Activated CD4-positive, alpha-beta T cell treated with anti-CD3 and anti-CD28 coated beads, Interleukin-2, amount 50 U/mL, for 48 hours (primary cell): ENCODE data around the gene MKKS.

Source experiments
- DNase-seq, 2 experiments: peaks; one replicate each; pipeline ENCODE4 v3.0.0-alpha.2; 2020

The MKKS gene

DNA sequence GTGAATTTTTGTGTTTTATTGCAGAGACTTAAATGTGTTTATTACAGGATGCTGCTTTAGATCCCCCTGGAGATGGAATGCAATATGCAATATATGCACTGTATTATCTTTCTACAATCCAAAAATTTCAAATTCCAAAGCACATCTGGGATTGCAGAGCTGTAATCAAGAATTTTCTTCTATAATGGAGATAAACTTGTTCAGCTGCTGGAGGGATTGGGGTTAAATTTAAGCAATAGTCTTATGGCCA, 66.4 kb downstream of the MKKS start:
- no peak for DNase-seq

DNA sequence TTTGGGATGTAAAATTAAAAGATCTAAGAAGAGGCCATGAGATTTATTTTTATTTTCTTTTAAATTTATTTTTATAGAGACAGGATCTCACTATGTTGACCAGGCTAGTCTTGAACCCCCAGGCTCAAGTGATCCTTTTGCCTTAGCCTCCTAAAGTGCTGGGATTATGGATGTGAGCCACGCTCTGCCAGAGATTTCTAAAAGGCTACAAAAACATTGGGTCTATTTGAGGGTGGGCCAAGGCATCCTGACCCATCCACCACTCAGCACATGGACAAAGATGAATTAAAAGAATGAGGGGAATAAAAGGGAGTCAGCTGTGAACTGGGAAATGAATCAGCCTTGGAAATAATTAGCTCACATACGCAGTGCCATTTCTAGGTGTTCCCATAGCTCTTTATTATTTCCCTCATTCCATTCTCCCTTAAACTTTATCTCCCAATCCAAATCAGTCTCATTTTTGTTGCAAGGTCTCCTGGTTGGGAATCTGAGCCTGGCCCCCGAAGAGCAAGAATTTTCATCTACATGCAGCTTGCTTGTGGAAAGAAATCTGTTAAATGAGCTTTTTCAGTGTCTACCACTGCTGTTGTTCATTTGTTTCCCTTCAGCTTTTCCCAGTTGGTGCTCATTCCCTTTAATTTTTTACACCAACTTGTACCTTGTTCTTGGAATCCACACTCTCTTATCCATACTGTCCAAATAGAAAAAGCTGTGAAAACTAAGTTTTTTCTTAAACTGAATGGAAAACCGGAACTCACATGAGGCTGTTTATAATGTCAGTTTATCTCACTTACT, 66.9 kb downstream of the MKKS start:
- no peak for DNase-seq

DNA sequence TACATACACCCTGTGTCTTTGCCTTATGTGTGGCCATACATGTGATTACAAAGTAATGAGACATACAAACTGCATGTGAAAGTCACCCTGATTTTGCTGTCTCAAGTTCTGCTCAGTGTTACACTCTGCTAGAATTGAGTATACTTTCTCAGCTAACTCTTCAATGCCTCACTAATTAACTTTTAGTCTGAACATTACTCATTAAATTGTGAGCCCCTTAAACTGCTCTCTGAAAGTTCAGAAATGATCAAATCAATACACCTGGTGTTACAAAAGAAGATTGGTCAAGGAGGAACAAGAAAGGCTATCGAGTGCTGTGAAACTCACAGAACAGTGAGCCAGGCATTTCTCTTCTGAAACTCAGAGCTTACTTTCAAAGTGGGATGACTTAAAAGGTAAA, 71.3 kb downstream of the MKKS start:
- DNase-seq = no peak

DNA sequence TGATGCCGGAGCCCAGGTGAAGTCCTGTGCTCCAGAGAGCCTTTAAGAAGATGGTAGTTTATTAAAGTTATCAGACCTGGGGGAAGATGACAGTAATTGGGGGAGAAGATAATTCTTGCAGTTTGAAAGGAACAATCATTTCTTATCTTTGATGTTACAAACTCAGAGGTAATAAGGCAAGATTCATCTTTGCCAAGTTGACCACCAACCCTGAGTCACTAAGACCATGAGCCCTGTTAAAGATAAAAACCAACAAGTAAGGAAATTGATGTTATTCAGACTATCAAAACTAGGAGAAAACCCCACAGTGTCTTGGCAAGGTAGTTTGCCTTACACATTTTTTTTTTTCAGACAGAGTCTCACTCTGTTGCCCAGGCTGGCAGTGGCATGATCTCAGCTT, 73.1 kb downstream of the MKKS start:
- no peak for DNase-seq

DNA sequence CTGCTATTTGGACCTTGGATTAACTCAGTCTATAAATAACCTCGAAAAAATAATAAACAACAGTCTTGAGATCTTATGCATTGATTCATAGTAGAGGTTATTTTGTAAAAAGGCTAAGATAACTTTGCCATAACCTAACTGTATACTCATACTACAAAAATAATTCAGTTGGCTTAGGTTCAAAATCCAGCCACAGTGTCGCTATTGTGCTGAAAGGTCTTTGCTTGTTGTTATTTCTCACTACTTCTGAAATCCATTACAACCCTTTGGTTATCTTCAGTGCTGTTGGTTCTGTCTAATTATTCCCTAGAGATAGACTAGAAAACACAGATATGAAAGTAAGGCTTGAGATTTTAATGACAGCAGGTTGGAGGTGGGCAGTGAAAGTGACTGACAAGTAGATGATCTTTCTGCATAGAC, 74.4 kb downstream of the MKKS start:
- DNase-seq = no peak

DNA sequence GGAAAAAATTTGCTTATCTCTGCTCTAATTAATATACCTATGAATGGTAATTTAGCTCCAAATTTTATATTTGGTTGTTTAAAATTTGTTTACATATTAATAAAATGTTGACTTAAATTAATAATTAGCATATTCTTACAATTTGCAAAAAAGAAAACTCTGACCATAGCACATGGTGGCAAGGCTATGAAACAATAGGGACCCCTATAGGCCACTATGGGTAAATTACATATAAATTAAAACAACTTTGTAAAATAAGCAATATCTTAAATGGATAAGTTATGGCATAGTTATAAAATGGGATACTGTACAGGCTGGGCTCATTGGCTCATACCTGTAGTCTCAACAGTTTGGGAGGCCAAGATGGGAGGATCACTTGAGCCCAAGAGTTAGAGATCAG, 76.0 kb downstream of the MKKS start:
- DNase-seq = no peak

DNA sequence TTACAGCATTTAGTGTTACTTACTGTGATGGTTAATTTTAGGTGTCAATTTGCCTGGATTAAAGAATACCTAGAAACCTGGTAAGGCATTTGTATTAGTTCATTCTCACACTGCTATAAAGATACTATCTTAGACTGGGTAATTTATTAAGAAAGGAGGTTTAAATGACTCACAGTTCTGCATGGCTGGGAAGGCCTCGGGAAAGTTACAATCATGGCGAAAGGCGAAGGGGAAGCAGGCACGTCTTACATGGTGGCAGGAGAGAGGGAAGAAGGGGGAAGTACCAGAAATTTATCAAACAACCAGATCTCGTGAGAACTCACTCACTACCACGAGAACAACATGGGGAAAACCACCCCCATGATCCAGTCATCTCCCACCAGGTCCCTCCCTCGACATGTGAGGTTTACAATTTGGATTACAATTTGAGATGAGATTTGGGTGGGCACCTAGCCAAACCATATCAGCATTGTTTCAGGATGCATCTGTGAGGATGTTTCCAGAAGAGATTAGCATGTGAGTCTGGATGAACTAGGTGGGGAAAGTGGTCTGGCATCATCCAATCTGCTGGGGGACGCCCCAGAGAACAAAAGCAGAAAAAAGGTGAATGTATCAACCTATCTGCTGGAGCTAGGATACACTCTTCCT, 76.8 kb downstream of the MKKS start:
- DNase-seq = no peak

DNA sequence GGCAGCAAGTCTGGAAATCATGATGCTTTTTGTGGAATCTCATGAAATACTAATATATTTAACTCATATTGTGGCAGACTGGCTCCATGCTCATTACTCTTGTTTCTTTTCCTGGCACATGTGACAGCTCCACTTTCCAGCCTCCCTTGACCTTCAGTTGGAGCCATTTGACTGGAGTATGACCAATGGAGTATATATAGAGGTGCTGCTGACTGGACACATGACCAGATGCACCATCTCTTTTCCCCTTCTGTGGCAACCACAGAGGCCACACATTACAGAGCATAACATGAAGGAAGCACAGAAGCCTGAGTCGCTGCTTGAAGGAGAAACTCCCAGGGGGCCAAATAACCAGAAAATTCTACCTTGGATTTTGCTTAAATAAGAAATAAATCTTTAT, 77.4 kb downstream of the MKKS start:
- DNase-seq = no peak

DNA sequence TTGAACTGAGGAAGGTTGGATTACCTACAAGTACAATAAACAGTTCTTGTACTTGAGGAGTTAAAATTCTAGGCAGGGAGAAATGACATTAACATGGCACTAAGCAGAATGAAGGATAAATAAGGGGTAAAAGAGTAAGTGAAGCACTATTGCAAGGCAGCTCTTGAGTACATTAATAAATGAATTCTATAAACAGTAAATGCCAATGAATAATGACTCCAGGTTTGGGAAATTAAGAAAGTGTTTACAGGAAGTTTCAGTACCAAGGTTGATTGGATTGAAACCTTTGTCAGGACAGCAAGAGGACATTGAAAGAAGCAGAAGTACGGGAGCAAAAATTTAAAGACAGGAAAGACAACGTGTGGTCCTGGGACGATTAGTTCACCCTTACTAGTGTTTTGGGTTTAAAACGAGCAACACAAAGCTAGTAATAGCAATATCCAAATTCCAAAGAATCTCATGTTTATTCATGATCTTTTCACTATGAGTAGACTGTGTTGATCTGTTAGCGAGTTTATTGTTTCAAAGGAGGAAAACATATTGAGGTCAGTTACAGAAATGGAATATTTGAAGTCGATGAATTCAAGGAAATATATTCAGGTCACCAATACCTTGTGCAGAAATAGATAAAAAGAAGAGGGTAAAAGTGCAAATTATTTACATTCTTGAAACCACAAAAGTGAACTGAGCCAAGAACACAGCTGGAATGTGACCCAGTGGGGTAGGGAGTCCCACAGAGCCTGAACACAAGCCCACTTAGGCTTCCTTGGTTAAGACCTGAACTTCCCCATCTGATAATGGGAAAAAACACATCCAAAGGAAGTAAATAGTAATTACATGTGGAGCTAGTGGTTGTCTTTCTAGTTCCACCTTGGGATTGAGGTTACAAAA, 80.8 kb downstream of the MKKS start:
- DNase-seq = no peak
